ENCODE results near the gene NAV2.

Gene NAV2

DNA sequence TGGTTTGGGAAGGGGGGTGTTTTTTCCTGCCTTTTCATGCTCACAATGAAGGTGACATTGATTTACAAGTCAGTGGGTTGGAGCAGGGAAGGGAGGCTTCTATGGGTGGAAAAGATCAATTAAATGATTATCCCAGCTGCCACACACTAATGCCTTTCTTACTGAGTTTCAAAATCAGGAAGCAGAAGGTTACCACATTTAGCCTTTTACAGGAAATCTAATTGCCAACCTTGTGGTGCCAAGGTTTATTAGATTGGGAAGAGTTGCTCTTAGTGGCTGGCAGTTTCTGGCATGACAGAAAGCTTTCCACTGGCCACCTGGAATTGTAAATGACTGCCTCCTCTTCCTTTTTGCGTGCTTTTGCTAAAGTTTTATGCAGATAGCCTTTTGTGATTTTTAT lies 98.7 kb downstream of the NAV2 start:
- peaks cover 10% of the 10 kb centered on the region for H3K4me1 ChIP-seq (ENCODE audit: control insufficient read depth, insufficient read depth, low read length)
- no peak overlapping the region for H3K4me3 ChIP-seq (ENCODE audit: low read length)
- no peaks in the 10 kb centered on the region for H3K9me3 ChIP-seq (ENCODE audit: control insufficient read depth, low read length)
- H3K27me3 ChIP-seq (ENCODE audit: control insufficient read depth, insufficient read depth, low read length): no peaks in the 10 kb centered on the region
- no peaks in the 10 kb centered on the region for H3K36me3 ChIP-seq (ENCODE audit: control insufficient read depth, insufficient read depth, low read length)
- H3K9ac ChIP-seq (ENCODE audit: low read length): no peak overlapping the region

DNA sequence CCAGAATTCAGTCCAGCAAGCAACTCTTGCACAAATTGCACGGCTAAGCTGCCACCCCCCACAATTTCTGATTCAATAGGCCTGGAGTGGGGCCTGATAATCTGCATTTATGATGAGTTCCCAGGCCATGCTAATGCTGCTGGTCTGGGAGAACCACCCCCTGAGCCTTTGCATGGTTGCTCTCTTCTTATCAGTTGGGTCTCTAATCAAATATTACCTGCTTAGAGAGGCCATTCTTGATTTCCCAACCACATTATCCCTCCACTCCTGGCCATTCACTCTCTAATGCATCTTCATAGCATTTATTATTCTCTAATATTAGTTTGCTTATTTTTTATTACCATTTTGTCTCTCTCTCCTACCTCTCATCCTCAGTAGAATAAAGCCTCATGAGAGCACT lies 99.5 kb downstream of the NAV2 start:
- Histone ChIP-seq H3K4me3 (ENCODE audit: low read length) (no peak overlapping the region), H3K4me1 (ENCODE audit: control insufficient read depth, insufficient read depth, low read length) (peaks cover 10% of the 10 kb centered on the region), H3K36me3 (ENCODE audit: control insufficient read depth, insufficient read depth, low read length) (no peaks in the 10 kb centered on the region), H3K9ac (ENCODE audit: low read length) (no peak overlapping the region), H3K27me3 (ENCODE audit: control insufficient read depth, insufficient read depth, low read length) (no peaks in the 10 kb centered on the region), H3K9me3 (ENCODE audit: control insufficient read depth, low read length) (no peaks in the 10 kb centered on the region)

- H3K9ac ChIP-seq (ENCODE audit: low read length): no peak overlapping the region
- peaks cover 10% of the 10 kb centered on the region for H3K4me1 ChIP-seq (ENCODE audit: control insufficient read depth, insufficient read depth, low read length)
- H3K9me3 ChIP-seq (ENCODE audit: control insufficient read depth, low read length): no peaks in the 10 kb centered on the region
- H3K36me3 ChIP-seq (ENCODE audit: control insufficient read depth, insufficient read depth, low read length): no peaks in the 10 kb centered on the region
- no peaks in the 10 kb centered on the region for H3K27me3 ChIP-seq (ENCODE audit: control insufficient read depth, insufficient read depth, low read length)
- no peak overlapping the region for H3K4me3 ChIP-seq (ENCODE audit: low read length)
These were observed 100.1 kb downstream of the NAV2 start for GRCh38 chr11:19812710-19813109.

DNA sequence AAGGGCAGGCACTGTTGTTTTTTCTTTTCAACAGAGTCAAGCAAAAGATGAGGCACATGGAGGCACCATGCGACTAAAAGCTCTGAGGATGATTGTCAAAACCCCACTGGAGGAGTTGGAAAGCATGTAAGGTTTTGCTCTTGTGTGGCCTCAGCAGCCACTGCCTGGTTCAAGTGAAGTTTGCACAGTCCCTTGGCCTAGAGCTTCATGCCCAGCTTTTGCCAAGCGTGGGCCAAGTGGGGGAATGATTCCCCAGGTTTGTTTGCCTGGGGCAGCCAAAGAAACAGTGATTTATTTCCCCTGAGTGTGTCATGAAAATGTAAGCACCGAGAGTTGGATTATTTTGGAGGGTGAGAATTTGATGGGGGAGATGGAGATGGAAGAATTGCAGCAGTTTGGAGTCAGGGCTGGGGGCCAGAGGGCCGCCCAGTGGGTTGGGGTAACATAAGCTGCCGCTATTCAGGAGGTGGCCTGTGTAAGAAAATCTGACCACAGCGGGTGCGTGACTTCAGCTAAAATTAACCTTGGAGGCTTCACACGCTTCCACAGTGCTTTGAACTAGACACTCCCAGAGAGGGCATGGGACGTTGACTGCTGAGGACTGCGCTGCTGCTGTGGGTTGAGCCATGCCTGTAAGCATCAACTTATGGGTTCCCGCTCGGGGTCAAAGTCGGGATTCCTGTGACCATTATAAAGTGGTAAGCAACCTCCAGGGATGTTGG lies 100.7 kb downstream of the NAV2 start:
- no peak overlapping the region for H3K4me3 ChIP-seq (ENCODE audit: low read length)
- H3K4me1 ChIP-seq (ENCODE audit: control insufficient read depth, insufficient read depth, low read length): peaks cover 10% of the 10 kb centered on the region
- no peaks in the 10 kb centered on the region for H3K27me3 ChIP-seq (ENCODE audit: control insufficient read depth, insufficient read depth, low read length)
- no peak overlapping the region for H3K9ac ChIP-seq (ENCODE audit: low read length)
- H3K9me3 ChIP-seq (ENCODE audit: control insufficient read depth, low read length): no peaks in the 10 kb centered on the region
- H3K36me3 ChIP-seq (ENCODE audit: control insufficient read depth, insufficient read depth, low read length): no peaks in the 10 kb centered on the region

DNA sequence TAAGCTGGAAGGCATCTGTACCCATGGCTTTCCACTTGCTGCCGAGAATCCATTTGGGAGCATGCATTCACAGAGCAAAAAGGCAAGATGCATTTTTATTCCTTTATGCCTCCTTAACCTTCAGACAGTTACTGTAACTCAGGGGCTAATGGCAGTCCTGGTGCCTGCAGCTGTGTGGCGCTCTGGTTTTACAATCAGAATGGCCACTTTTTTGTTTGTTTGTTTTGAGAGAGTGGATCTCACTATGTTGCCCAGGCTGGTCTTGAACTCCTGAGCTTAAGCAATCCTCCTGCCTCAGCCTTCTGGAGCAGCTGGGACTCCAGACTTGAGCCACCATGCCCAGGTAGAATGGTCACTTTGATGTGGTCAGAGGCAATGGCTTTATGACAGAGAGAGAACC lies 101.8 kb downstream of the NAV2 start:
- Histone ChIP-seq H3K9ac (ENCODE audit: low read length) (no peak overlapping the region), H3K4me3 (ENCODE audit: low read length) (no peak overlapping the region), H3K4me1 (ENCODE audit: control insufficient read depth, insufficient read depth, low read length) (peaks cover 10% of the 10 kb centered on the region), H3K9me3 (ENCODE audit: control insufficient read depth, low read length) (no peaks in the 10 kb centered on the region), H3K27me3 (ENCODE audit: control insufficient read depth, insufficient read depth, low read length) (no peaks in the 10 kb centered on the region), H3K36me3 (ENCODE audit: control insufficient read depth, insufficient read depth, low read length) (no peaks in the 10 kb centered on the region)

GRCh38 chr11:19816040-19816439 lies 103.4 kb downstream of the NAV2 start:
- Histone ChIP-seq H3K4me3 (ENCODE audit: low read length) (no peak overlapping the region), H3K27me3 (ENCODE audit: control insufficient read depth, insufficient read depth, low read length) (no peaks in the 10 kb centered on the region), H3K4me1 (ENCODE audit: control insufficient read depth, insufficient read depth, low read length) (peaks cover 14% of the 10 kb centered on the region), H3K36me3 (ENCODE audit: control insufficient read depth, insufficient read depth, low read length) (no peaks in the 10 kb centered on the region), H3K9ac (ENCODE audit: low read length) (no peak overlapping the region), H3K9me3 (ENCODE audit: control insufficient read depth, low read length) (no peaks in the 10 kb centered on the region)

DNA sequence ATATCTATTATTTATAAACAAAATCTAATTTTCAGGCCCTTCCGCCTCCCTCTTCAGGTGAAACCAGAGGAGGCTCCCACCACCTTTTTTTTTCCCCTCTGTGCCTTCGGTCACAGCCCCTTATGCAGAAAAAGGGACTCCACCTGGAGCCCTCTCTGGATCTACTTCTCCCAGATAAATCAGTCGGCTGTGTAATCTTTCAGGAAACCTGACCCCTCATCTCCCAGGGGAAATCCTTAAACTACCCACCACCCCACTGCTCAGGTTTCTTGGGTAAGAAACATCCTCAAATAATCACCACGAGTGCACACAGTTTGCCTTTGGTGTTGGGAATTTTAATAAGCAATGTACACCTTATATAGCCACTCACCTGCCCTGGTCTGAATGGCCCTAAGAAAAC lies 104.2 kb downstream of the NAV2 start:
- H3K4me3 ChIP-seq (ENCODE audit: low read length): no peak overlapping the region
- no peaks in the 10 kb centered on the region for H3K9me3 ChIP-seq (ENCODE audit: control insufficient read depth, low read length)
- peaks cover 14% of the 10 kb centered on the region for H3K4me1 ChIP-seq (ENCODE audit: control insufficient read depth, insufficient read depth, low read length)
- H3K36me3 ChIP-seq (ENCODE audit: control insufficient read depth, insufficient read depth, low read length): no peaks in the 10 kb centered on the region
- H3K9ac ChIP-seq (ENCODE audit: low read length): no peak overlapping the region
- H3K27me3 ChIP-seq (ENCODE audit: control insufficient read depth, insufficient read depth, low read length): no peaks in the 10 kb centered on the region

DNA sequence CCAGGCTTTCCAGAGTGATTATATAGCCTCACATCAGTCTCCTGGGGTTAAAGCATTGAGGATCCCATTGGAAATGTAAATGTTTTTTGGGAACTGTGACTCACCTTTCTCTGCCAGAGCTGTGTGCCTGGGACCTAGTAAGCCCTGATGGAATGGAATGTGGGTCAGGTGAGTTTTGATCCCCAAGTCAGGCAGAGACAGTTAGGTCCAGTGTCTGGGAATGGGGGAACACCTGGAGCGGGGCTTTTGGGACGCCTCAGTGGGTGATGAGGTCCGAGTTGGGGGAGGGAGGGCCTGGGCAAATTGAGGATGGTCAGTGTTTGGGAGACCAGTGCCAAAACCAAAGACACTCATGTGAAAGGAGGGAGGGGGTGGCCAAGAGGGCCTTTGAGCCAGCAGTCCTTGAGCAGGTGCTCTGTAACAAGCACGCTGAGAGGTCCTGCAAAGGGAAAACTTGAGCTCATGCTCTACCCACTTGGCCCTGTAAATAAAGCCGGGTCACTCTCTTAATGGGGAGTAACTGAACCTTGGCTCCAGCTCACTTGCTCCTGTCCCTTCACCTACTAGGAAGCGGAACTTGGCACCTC lies 104.7 kb downstream of the NAV2 start:
- peaks cover 14% of the 10 kb centered on the region for H3K4me1 ChIP-seq (ENCODE audit: control insufficient read depth, insufficient read depth, low read length)

DNA sequence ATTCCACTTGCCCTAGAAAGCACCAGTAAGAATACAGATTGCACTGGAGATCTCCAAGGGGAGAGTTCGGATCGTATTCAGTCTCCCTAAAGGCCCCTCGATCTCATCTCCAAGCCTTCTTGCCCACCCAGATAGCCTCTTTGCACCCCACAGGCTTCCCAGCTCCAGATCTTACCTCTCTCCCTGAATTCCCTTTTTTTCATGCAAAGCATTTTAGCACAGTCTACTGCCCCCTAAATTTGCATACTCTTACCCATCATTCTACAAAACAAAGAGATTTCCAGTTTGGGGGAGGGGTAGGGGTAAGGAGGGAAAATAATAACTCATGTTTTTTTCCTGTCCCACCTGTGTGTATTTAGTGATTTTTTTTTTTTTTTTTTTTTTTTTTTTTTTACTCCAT lies 105.2 kb downstream of the NAV2 start:
- H3K4me3 ChIP-seq (ENCODE audit: low read length): no peak overlapping the region
- no peaks in the 10 kb centered on the region for H3K27me3 ChIP-seq (ENCODE audit: control insufficient read depth, insufficient read depth, low read length)
- no peaks in the 10 kb centered on the region for H3K9me3 ChIP-seq (ENCODE audit: control insufficient read depth, low read length)
- no peaks in the 10 kb centered on the region for H3K36me3 ChIP-seq (ENCODE audit: control insufficient read depth, insufficient read depth, low read length)
- H3K4me1 ChIP-seq (ENCODE audit: control insufficient read depth, insufficient read depth, low read length): peaks cover 14% of the 10 kb centered on the region
- H3K9ac ChIP-seq (ENCODE audit: low read length): no peak overlapping the region

More for the DNA sequence above, 104.7 kb downstream of the NAV2 start:
- no peaks in the 10 kb centered on the region for H3K27me3 ChIP-seq (ENCODE audit: control insufficient read depth, insufficient read depth, low read length)
- no peak overlapping the region for H3K9ac ChIP-seq (ENCODE audit: low read length)
- no peaks in the 10 kb centered on the region for H3K36me3 ChIP-seq (ENCODE audit: control insufficient read depth, insufficient read depth, low read length)
- H3K4me3 ChIP-seq (ENCODE audit: low read length): no peak overlapping the region
- H3K9me3 ChIP-seq (ENCODE audit: control insufficient read depth, low read length): no peaks in the 10 kb centered on the region

DNA sequence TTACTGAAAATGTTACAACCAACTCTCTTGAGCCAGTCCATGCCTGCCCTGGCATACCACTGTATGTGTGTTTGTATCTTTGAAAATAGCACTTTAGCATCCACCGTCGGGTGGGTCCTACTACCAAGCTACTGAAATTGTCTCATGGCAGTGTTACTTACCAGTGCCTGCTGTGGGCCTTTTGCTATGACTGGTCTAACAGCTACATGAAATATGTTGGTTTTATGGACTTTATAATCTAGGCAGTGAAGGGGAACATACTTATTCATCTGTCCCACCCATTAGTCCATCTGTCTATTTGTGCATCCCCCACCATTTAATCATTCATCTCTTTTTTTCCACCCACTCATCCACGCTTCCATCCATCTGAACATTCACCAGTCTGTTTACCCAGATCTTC lies 106.0 kb downstream of the NAV2 start:
- no peaks in the 10 kb centered on the region for H3K36me3 ChIP-seq (ENCODE audit: control insufficient read depth, insufficient read depth, low read length)
- no peak overlapping the region for H3K9ac ChIP-seq (ENCODE audit: low read length)
- no peaks in the 10 kb centered on the region for H3K9me3 ChIP-seq (ENCODE audit: control insufficient read depth, low read length)
- H3K4me1 ChIP-seq (ENCODE audit: control insufficient read depth, insufficient read depth, low read length): peaks cover 14% of the 10 kb centered on the region
- H3K27me3 ChIP-seq (ENCODE audit: control insufficient read depth, insufficient read depth, low read length): no peaks in the 10 kb centered on the region
- H3K4me3 ChIP-seq (ENCODE audit: low read length): no peak overlapping the region

DNA sequence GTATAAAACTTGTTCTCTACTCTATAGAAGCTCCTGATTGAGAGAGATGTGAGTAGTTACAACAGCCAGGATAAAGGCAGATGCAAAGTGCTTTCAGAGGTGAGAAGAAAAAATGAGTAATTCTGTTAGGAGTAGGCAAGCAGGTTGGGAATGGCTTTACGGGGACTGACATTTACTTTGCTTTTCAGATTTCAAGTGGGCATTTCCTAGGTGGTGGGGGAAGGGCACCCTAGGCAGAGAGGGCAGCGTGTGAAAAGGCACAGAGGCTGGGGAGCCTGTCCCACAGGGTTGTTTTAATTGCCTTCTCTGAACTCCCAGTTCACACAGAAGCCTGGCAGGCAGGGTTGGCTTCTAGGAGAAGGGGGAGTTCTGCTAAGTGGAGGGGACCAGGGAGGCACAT lies 106.5 kb downstream of the NAV2 start:
- Histone ChIP-seq H3K9ac (ENCODE audit: low read length) (no peak overlapping the region), H3K4me1 (ENCODE audit: control insufficient read depth, insufficient read depth, low read length) (peaks cover 10% of the 10 kb centered on the region), H3K4me3 (ENCODE audit: low read length) (no peak overlapping the region), H3K36me3 (ENCODE audit: control insufficient read depth, insufficient read depth, low read length) (no peaks in the 10 kb centered on the region), H3K9me3 (ENCODE audit: control insufficient read depth, low read length) (no peaks in the 10 kb centered on the region), H3K27me3 (ENCODE audit: control insufficient read depth, insufficient read depth, low read length) (no peaks in the 10 kb centered on the region)

DNA sequence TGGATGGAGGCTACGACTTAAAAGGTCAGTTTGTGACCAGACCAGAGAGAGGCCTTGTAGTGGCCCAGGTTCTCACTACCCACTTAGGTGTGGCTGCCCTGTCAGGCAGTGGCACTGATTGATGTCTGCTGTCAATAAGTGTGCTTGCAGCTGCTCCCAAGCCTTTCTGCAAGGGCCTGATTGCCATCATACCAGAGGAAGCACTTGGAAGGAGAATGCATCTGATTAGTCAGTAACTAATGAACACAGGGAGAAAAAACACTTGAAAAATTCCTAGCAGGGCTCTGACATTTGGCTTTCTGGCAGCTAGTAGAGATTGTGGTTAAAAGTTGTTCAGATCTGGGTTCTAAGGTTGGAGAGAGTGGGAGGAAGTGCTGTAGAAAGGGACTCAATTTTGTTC lies 107.5 kb downstream of the NAV2 start:
- no peaks in the 10 kb centered on the region for H3K27me3 ChIP-seq (ENCODE audit: control insufficient read depth, insufficient read depth, low read length)
- no peaks in the 10 kb centered on the region for H3K9me3 ChIP-seq (ENCODE audit: control insufficient read depth, low read length)
- H3K4me3 ChIP-seq (ENCODE audit: low read length): no peak overlapping the region
- no peak overlapping the region for H3K9ac ChIP-seq (ENCODE audit: low read length)
- H3K36me3 ChIP-seq (ENCODE audit: control insufficient read depth, insufficient read depth, low read length): no peaks in the 10 kb centered on the region
- peaks cover 4% of the 10 kb centered on the region for H3K4me1 ChIP-seq (ENCODE audit: control insufficient read depth, insufficient read depth, low read length)
